Transverse colon (tissue), 4 donors: ENCODE measurements around the gene BCAN. TPM values are rescaled to one million over a fixed set of nuclear protein-coding genes. Genes with fewer than 3 reads are reported as not detected.
A peak's percentile ranks its signal among the peaks of the same experiment; 100 is the strongest.

Experiments used
- DNase-seq: peaks from one replicate; pipeline ENCODE4 v3.0.0-alpha.2; 2019
- H3K27ac ChIP-seq, 4 donors: fragments of 200-600 bp; sonication (generic); 2 replicates each; pipeline ENCODE4 v1.5.1; 2016 to 2018; ENCODE audit warnings: inconsistent platforms in 4 of 4
- H3K27me3 ChIP-seq: fragments of 200-600 bp; sonication (generic); 2 replicates; pipeline ENCODE4 v1.5.1; 2017; ENCODE audit warnings: inconsistent platforms
- H3K36me3 ChIP-seq, 4 donors: fragments of 200-600 bp; sonication (generic); 2 replicates each; pipeline ENCODE4 v1.5.1; 2017 to 2019; ENCODE audit warnings: inconsistent platforms in 4 of 4
- H3K4me1 ChIP-seq, 4 donors: fragments of 200-600 bp; sonication (generic); 2 replicates each; pipeline ENCODE4 v1.5.1; 2017 to 2020; ENCODE audit warnings: inconsistent platforms in 4 of 4
- H3K4me3 ChIP-seq, 4 donors: fragments of 200-600 bp; sonication (generic); 1 replicate in 1 of 4; 2 replicates in 3 of 4; pipeline versions ENCODE4 v1.5.1 to v1.6.1; 2017 to 2019; ENCODE audit warnings: inconsistent platforms in 4 of 4
- H3K9me3 ChIP-seq, 2 donors: fragments of 200-600 bp; sonication (generic); 2 replicates each; pipeline ENCODE4 v1.5.1; 2017 to 2019; ENCODE audit warnings: inconsistent platforms in 2 of 2
- CTCF ChIP-seq, 5 experiments: fragments of 200-600 bp in 3 of 5; fragments of 450-650 bp in 2 of 5; sonication (generic) in 3 of 5; IDR thresholded peaks; 1 replicate in 2 of 5; 2 replicates in 3 of 5; pipeline ENCODE4 v1.5.1; 2016 to 2017; ENCODE audit warnings: antibody characterized with exemption in 5 of 5, inconsistent platforms in 3 of 5, mild to moderate bottlenecking in 2 of 5, moderate library complexity in 1 of 5
- EP300 ChIP-seq: sonication (generic); formaldehyde crosslinking; IDR thresholded peaks from one replicate; pipeline ENCODE4 v1.6.1; 2017; ENCODE audit warnings: antibody characterized with exemption, low read depth
- POLR2A ChIP-seq: fragments of 450-650 bp; IDR thresholded peaks from one replicate; pipeline ENCODE4 v1.6.1; 2016; ENCODE audit warnings: antibody characterized with exemption, mild to moderate bottlenecking, moderate library complexity
- POLR2AphosphoS5 ChIP-seq, 3 donors: sonication (generic); formaldehyde crosslinking; IDR thresholded peaks; one replicate each; pipeline ENCODE4 v1.6.1; 2016; ENCODE audit warnings: antibody characterized with exemption in 3 of 3
- WGBS, 2 donors: methylation state at CpG; one replicate each; pipeline ENCODE4 v1.1.5; 2018; ENCODE audit warnings: low coverage in 1 of 2; 5-methylcytosine and 5-hydroxymethylcytosine counted together
- in situ Hi-C, 4 donors: fragments of 200-750 bp; cut with MboI; loops; one replicate each; pipeline versions ENCODE4 v1.15.0 to v1.15.1; 2017; ENCODE audit warnings: low sequenced_read_pairs in 3 of 4, low pct_ligation_motif_present in 1 of 4, low pct_unique_long_range_greater_than_20kb in 1 of 4
- intact Hi-C: fragments of 100-400 bp; cut with DNase I; formaldehyde crosslinking; loops from one replicate; pipeline ENCODE4 v1.15.1; 2023; ENCODE audit warnings: low total_unique reads
- total RNA-seq, 4 donors: library from RNA; depleted of rRNA; stranded (reverse); fragments of >200 nt; gene quantifications; one replicate each; pipeline ENCODE4 v1.1.0, GENCODE V29; 2016

Gene BCAN
- total RNA-seq, 4 donors from 2014 or later: 0.55 to 0.95 TPM; not detected in 2

GRCh38 chr1:156676114-156676819 is 34.4 kb downstream of the BCAN start:
- no peak for DNase-seq
- Histone ChIP-seq H3K27me3 (peaks cover 74% of the 10 kb centered on the region), H3K9me3 (no peaks in the 10 kb centered on the region), H3K4me3 (peak overlapping the region; percentile 7 to 43 (median 28)), H3K27ac (peak overlapping the region; percentile 56 to 79 (median 69)), H3K4me1 (peaks cover 8 to 33% (median 26%) of the 10 kb centered on the region in 4 donors), H3K36me3 (no peaks in the 10 kb centered on the region)
- in situ Hi-C loops: loop anchor here in 2 of 4 donors (25.0 kb wide), 1 partner anchor 186 kb away; the partner anchor contains the start of genes INSRR (in 2 of the 2) and NTRK1 (in 2 of the 2)
- 41% methylated on average over 29 of the region's 49 CpGs; no CpG with 5 or more reads in 1 of the 2 donors for WGBS, 2 donors
- intact Hi-C loops: loop anchor here (2.0 kb wide), 1 partner anchor 15 kb away; no protein-coding TSS in a partner anchor
- TF ChIP-seq CTCF (IDR thresholded peaks at IDR 0.05) (no peak), EP300 (no peak)

GRCh38 chr1:156676820-156677615 is 35.1 kb downstream of the BCAN start, which contains the start of gene NES:
Gene NES (minus strand): TSS chr1:156677407. CDS start chr1:156677264, 143 bp downstream.
- Histone ChIP-seq H3K36me3 (no peaks in the 10 kb centered on the region), H3K4me1 (peaks cover 8 to 33% (median 26%) of the 10 kb centered on the region in 4 donors), H3K27ac (peak within 1 kb of the TSS; percentile 56 to 79 (median 69)), H3K4me3 (peak within 1 kb of the TSS; percentile 7 to 43 (median 28)), H3K9me3 (no peaks in the 10 kb centered on the region), H3K27me3 (peaks cover 80% of the 10 kb centered on the region)
- WGBS, 2 donors: 0 to 1% methylated on average over 4 to 22 of the region's 70 CpGs
- in situ Hi-C loops: loop anchor here in 2 of 4 donors (25.0 kb wide), 1 partner anchor 185 kb away; the partner anchor contains the start of genes INSRR (in 2 of the 2) and NTRK1 (in 2 of the 2)
- peak; percentile 50 for DNase-seq
- peak in 1 of 3 donors; percentile 40 for TF ChIP-seq POLR2AphosphoS5 (IDR thresholded peaks at IDR 0.05)
- no peak for TF ChIP-seq EP300
- TF ChIP-seq CTCF (IDR thresholded peaks at IDR 0.05): no peak
- TF ChIP-seq POLR2A: no peak
- intact Hi-C loops: loop anchor here (2.0 kb wide), 1 partner anchor 16 kb away; no protein-coding TSS in a partner anchor

- no peaks in the 10 kb centered on the region for H3K9me3 ChIP-seq
- H3K36me3 ChIP-seq: no peaks in the 10 kb centered on the region
- no peak for TF ChIP-seq POLR2A
- peak; percentile 72 to 87 (median 80) for TF ChIP-seq CTCF (IDR thresholded peaks at IDR 0.05)
- TF ChIP-seq POLR2AphosphoS5 (IDR thresholded peaks at IDR 0.05): peak in 1 of 3 donors; percentile 8
- TF ChIP-seq EP300: no peak
- intact Hi-C loops (loop anchor here (2.0 kb wide), 1 partner anchor 17 kb away; no protein-coding TSS in a partner anchor), in situ Hi-C loops (loop anchor here in 2 of 4 donors (25.0 kb wide), 1 partner anchor 184 kb away; the partner anchor contains the start of genes INSRR (in 2 of the 2) and NTRK1 (in 2 of the 2))
- peak; percentile 56 for DNase-seq
- peak overlapping the region in 3 of 4 donors; percentile 19 to 43 (median 36) for H3K4me3 ChIP-seq
- peaks cover 77% of the 10 kb centered on the region for H3K27me3 ChIP-seq
- H3K4me1 ChIP-seq: peaks cover 8 to 33% (median 26%) of the 10 kb centered on the region in 4 donors
- 1 to 2% methylated on average over 11 to 22 of the region's 22 CpGs for WGBS, 2 donors
- peak overlapping the region; percentile 56 to 79 (median 69) for H3K27ac ChIP-seq
These were observed 36.0 kb downstream of the BCAN start for GRCh38 chr1:156677616-156678596.
